AG04450 (cell line): Measurements from ENCODE around the gene KMT2B. TPM values are rescaled to one million over a fixed set of nuclear protein-coding genes. Genes with fewer than 3 reads are reported as not detected.

Experiments used
- CTCF ChIA-PET: fragments of 300-600, 350-600 bp; formaldehyde crosslinking; extraction: SDS; loops from one replicate; lab custom pipeline; 2022; ENCODE audit warnings: antibody characterized with exemption, inconsistent platforms; lab: Charles Lee
- POLR2A ChIA-PET: fragments of 350-600 bp; formaldehyde crosslinking; extraction: SDS; loops from one replicate; lab custom pipeline; 2021; ENCODE audit warnings: antibody characterized with exemption, inconsistent platforms; lab: Yijun Ruan, JAX
- DNase-seq: peaks from one replicate; pipeline ENCODE4 v3.0.0-alpha.2; 2011; ENCODE audit warnings: low read depth, low spot score
- H3K27ac ChIP-seq: one replicate; pipeline ENCODE4 v1.5.1; 2012; ENCODE audit warnings: low read depth, low read length, control low read depth
- H3K27me3 ChIP-seq: one replicate; pipeline ENCODE4 v1.6.0; 2012; ENCODE audit warnings: low read length; ENCODE audit not compliant: control insufficient read depth, insufficient read depth
- H3K4me3 ChIP-seq: 2 replicates; pipeline ENCODE4 v1.5.1; 2011; ENCODE audit warnings: mild to moderate bottlenecking, low read depth, low read length, control low read depth
- H3K9me3 ChIP-seq: 2 replicates; pipeline ENCODE4 v1.5.1; 2012; ENCODE audit warnings: low read length; ENCODE audit not compliant: control insufficient read depth, insufficient read depth
- CTCF ChIP-seq: IDR thresholded peaks from 2 replicates; pipeline ENCODE4 v1.5.1; 2011; ENCODE audit warnings: low read depth, low read length, control low read depth, inconsistent platforms
- polyA plus RNA-seq: library from polyadenylated mRNA; depleted of rRNA; stranded (reverse); fragments of >200 nt; gene quantifications from 2 replicates; pipeline ENCODE4 v1.2.3, GENCODE V29; 2011

Gene KMT2B
- polyA plus RNA-seq, 1 experiment: 6.1 TPM

GRCh38 chr19:35702223-35703012 lies 15.4 kb upstream of the KMT2B start:
- H3K4me3 ChIP-seq: peak overlapping the region; percentile 66
- H3K27ac ChIP-seq: no peak overlapping the region
- TF ChIP-seq CTCF: no peak
- CTCF ChIA-PET: interaction anchor here (0.6 to 3.3 kb wide), 4 partner anchors 8 to 232 kb away, joined by 3 to 23 read pairs (median 4); no protein-coding TSS in a partner anchor
- POLR2A ChIA-PET: interaction anchor here (0.6 to 1.2 kb wide), 5 partner anchors 35 to 536 kb away, joined by 3 to 6 read pairs (median 4); partner anchors contain the start of genes COX6B1 and HAUS5
- peak; percentile 94 for DNase-seq
- no peaks in the 10 kb centered on the region for H3K27me3 ChIP-seq
- H3K9me3 ChIP-seq: peaks cover 4% of the 10 kb centered on the region; the same call in 1 of the 2 replicates

- H3K27ac ChIP-seq: no peak overlapping the region
- DNase-seq: no peak
- TF ChIP-seq CTCF: no peak
- CTCF ChIA-PET: interaction anchor here (0.8 to 3.3 kb wide), 2 partner anchors 9 to 11 kb away, joined by 4 to 23 read pairs; no protein-coding TSS in a partner anchor
- POLR2A ChIA-PET: no interaction called here
- H3K4me3 ChIP-seq: no peak overlapping the region
- H3K9me3 ChIP-seq: peaks cover 4% of the 10 kb centered on the region; the same call in 1 of the 2 replicates
- no peaks in the 10 kb centered on the region for H3K27me3 ChIP-seq
Observed at GRCh38 chr19:35703343-35703742, 14.5 kb upstream of the KMT2B start.

GRCh38 chr19:35704218-35704617 lies 13.6 kb upstream of the KMT2B start, which contains the start of gene ZBTB32:
Gene ZBTB32 (plus strand): TSS chr19:35704558. CDS start chr19:35714627, 10,069 bp downstream.
- no peak for DNase-seq
- H3K9me3 ChIP-seq: peaks cover 4% of the 10 kb centered on the region; the same call in 1 of the 2 replicates
- no peak for TF ChIP-seq CTCF
- H3K4me3 ChIP-seq: no peak within 1 kb of the TSS
- ChIA-PET POLR2A (no interaction called here), CTCF (interaction anchor here (3.3 kb wide), 1 partner anchor 12 kb away, joined by 23 read pairs; no protein-coding TSS in a partner anchor)
- H3K27ac ChIP-seq: no peak within 1 kb of the TSS
- H3K27me3 ChIP-seq: no peaks in the 10 kb centered on the region

GRCh38 chr19:35708391-35708790 lies 9.4 kb upstream of the KMT2B start:
- ChIA-PET CTCF (interaction anchor here (1.2 kb wide), 1 partner anchor 15 kb away, joined by 9 read pairs; no protein-coding TSS in a partner anchor), POLR2A (no interaction called here)
- Histone ChIP-seq H3K27ac (no peak overlapping the region), H3K27me3 (peaks cover 2% of the 10 kb centered on the region), H3K9me3 (peaks cover 4% of the 10 kb centered on the region; the same call in 1 of the 2 replicates), H3K4me3 (no peak overlapping the region)
- no peak for TF ChIP-seq CTCF
- no peak for DNase-seq
